Measurements from ENCODE around the gene VIT.
"Not testable (repeated sequence)": the region's sequence is repeated elsewhere in the genome, so short reads cannot be mapped to it uniquely, and the experiment has no call there.

VIT gene

DNA sequence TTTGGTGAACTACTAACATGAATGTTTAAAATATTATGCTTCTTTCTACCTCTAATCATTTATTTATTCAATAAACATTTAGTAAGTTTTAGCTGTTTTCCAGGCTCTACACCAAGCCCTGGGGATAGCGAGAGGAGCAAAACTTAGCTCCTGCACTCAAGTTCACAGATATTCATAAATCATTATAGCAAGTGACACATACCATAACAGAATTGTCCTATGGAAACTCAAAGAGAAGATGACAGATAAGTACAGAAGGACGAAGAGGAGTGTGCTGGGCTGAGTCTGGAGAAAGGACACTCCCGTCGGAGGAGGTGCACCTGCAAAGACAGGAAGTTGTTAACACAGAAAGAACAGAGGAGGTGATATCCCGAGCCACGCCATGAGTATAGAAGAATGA, 13.9 kb upstream of the VIT start:
- no peak overlapping the region for H3K9ac ChIP-seq (ENCODE audit: low read length)
- no peak overlapping the region for H3K4me3 ChIP-seq (ENCODE audit: low read length)
- no peaks in the 10 kb centered on the region for H3K36me3 ChIP-seq (ENCODE audit: control insufficient read depth, insufficient read depth, low read length)
- H3K27me3 ChIP-seq (ENCODE audit: control insufficient read depth, insufficient read depth, low read length), result no peaks in the 10 kb centered on the region
- H3K9me3 ChIP-seq (ENCODE audit: control insufficient read depth, low read length), result no peaks in the 10 kb centered on the region
- H3K4me1 ChIP-seq (ENCODE audit: control insufficient read depth, insufficient read depth, low read length), result no peaks in the 10 kb centered on the region

DNA sequence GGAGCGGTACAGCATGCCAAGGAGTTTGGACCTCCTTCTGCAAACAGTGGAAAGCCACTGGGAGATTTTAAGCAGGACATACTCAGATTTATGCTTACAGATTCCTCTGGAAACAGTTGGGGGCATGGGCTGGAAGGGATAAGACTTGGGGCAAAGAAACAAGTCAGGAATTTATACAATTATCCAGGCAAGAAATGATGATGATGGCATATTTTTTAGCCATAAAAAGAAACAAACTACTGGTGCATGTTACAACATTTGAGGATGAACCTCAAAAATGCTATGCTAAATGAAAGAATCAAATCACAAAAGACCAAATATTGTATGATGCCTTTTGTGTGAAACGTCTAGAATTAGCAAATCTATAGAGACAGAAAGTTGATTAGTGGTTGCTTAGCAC, 13.5 kb upstream of the VIT start:
- H3K4me3 ChIP-seq (ENCODE audit: low read length), result no peak overlapping the region
- H3K36me3 ChIP-seq (ENCODE audit: control insufficient read depth, insufficient read depth, low read length), result no peaks in the 10 kb centered on the region
- no peaks in the 10 kb centered on the region for H3K9me3 ChIP-seq (ENCODE audit: control insufficient read depth, low read length)
- no peak overlapping the region for H3K9ac ChIP-seq (ENCODE audit: low read length)
- no peaks in the 10 kb centered on the region for H3K4me1 ChIP-seq (ENCODE audit: control insufficient read depth, insufficient read depth, low read length)
- H3K27me3 ChIP-seq (ENCODE audit: control insufficient read depth, insufficient read depth, low read length), result no peaks in the 10 kb centered on the region

DNA sequence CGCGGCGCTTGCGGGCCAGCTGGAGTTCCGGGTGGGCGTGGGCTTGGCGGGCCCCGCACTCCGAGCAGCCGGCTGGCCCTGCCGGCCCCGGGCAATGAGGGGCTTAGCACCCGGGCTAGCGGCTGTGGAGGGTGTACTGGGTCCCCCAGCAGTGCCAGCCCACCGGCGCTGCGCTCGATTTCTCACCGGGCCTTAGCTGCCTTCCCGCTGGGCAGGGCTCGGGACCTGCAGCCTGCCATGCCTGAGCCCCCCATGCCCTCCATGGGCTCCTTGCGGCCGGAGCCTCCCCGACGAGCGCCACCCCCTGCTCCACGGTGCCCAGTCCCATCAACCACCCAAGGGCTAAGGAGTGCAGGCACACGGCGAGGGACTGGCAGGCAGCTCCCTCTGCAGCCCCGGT, 8.2 kb upstream of the VIT start:
- H3K9me3 ChIP-seq (ENCODE audit: control insufficient read depth, low read length); H3K4me3 ChIP-seq (ENCODE audit: low read length); H3K36me3 ChIP-seq (ENCODE audit: control insufficient read depth, insufficient read depth, low read length); H3K9ac ChIP-seq (ENCODE audit: low read length); H3K4me1 ChIP-seq (ENCODE audit: control insufficient read depth, insufficient read depth, low read length); H3K27me3 ChIP-seq (ENCODE audit: control insufficient read depth, insufficient read depth, low read length): not testable (repeated sequence)

GRCh38 chr2:36689013-36689412, 7.5 kb upstream of the VIT start:
- H3K9me3 ChIP-seq (ENCODE audit: control insufficient read depth, low read length); H3K4me3 ChIP-seq (ENCODE audit: low read length); H3K4me1 ChIP-seq (ENCODE audit: control insufficient read depth, insufficient read depth, low read length); H3K27me3 ChIP-seq (ENCODE audit: control insufficient read depth, insufficient read depth, low read length); H3K36me3 ChIP-seq (ENCODE audit: control insufficient read depth, insufficient read depth, low read length); H3K9ac ChIP-seq (ENCODE audit: low read length): not testable (repeated sequence)

GRCh38 chr2:36692121-36692520, 4.4 kb upstream of the VIT start:
- H3K9ac ChIP-seq (ENCODE audit: low read length), result no peak overlapping the region
- H3K4me3 ChIP-seq (ENCODE audit: low read length), result no peak overlapping the region
- H3K9me3 ChIP-seq (ENCODE audit: control insufficient read depth, low read length), result no peaks in the 10 kb centered on the region
- H3K4me1 ChIP-seq (ENCODE audit: control insufficient read depth, insufficient read depth, low read length), result no peaks in the 10 kb centered on the region
- no peaks in the 10 kb centered on the region for H3K27me3 ChIP-seq (ENCODE audit: control insufficient read depth, insufficient read depth, low read length)
- H3K36me3 ChIP-seq (ENCODE audit: control insufficient read depth, insufficient read depth, low read length), result no peaks in the 10 kb centered on the region

DNA sequence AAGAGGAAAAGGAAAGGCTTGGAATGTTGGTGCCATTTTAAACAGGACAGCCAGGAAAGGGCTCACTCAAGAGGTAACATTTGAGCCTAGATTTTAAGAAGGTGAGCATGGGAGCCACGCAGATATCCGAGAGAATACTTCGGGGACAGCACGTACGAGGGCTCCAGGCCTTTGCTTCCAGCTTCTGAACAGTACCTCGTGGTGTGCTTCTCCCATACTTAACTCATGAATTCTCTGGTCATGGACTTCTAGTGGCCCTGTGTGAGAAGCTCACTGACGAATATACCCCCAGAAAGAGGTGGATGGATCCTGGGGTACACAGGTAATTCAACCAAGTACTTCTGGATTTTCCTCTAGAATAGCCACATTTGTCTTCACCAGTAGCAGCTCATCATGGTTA, 2.7 kb upstream of the VIT start:
- Histone ChIP-seq H3K36me3 (ENCODE audit: control insufficient read depth, insufficient read depth, low read length) (no peaks in the 10 kb centered on the region), H3K4me1 (ENCODE audit: control insufficient read depth, insufficient read depth, low read length) (no peaks in the 10 kb centered on the region), H3K4me3 (ENCODE audit: low read length) (no peak overlapping the region), H3K9me3 (ENCODE audit: control insufficient read depth, low read length) (no peaks in the 10 kb centered on the region), H3K27me3 (ENCODE audit: control insufficient read depth, insufficient read depth, low read length) (no peaks in the 10 kb centered on the region), H3K9ac (ENCODE audit: low read length) (no peak overlapping the region)

- H3K4me3 ChIP-seq (ENCODE audit: low read length), result no peak overlapping the region
These were observed 626 bp upstream of the VIT start for GRCh38 chr2:36695746-36696415.

DNA sequence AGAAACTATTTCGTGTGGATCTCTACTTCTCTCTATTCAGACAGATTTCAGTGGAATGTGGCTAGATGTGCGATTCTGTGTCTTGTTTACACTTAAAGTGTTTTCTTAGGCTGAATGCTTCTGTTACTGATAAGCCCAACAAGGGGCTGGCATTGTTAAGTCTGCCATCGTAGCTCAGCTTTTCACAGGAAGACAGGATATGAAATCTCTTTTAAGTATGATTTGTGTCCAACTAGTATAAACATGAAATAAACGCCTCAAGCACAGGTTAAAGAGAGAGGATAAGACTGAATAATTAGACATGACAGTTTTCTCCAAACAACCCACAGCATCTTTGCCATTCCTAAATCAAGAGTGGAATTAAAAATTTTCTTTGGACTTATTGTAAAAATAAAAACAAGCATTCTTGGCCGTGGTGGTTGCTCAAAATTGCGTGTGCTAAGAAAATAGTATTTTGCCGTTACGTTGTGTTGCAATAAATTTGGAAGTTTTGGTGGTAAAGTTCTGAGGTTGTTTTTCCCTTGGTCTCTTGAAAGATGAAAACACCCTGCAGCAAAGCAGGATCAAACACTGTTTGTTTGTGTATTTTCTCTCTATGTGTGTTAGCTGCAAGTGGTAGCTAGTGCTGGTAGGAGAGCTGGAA, 1.0 kb downstream of the VIT start:
- Histone ChIP-seq H3K36me3 (ENCODE audit: control insufficient read depth, insufficient read depth, low read length) (no peaks in the 10 kb centered on the region), H3K9me3 (ENCODE audit: control insufficient read depth, low read length) (no peaks in the 10 kb centered on the region), H3K4me1 (ENCODE audit: control insufficient read depth, insufficient read depth, low read length) (no peaks in the 10 kb centered on the region), H3K9ac (ENCODE audit: low read length) (no peak overlapping the region), H3K4me3 (ENCODE audit: low read length) (no peak overlapping the region), H3K27me3 (ENCODE audit: control insufficient read depth, insufficient read depth, low read length) (no peaks in the 10 kb centered on the region)

More at GRCh38 chr2:36695746-36696415, 626 bp upstream of the VIT start:
- Histone ChIP-seq H3K27me3 (ENCODE audit: control insufficient read depth, insufficient read depth, low read length) (no peaks in the 10 kb centered on the region), H3K9me3 (ENCODE audit: control insufficient read depth, low read length) (no peaks in the 10 kb centered on the region), H3K4me1 (ENCODE audit: control insufficient read depth, insufficient read depth, low read length) (no peaks in the 10 kb centered on the region), H3K9ac (ENCODE audit: low read length) (no peak overlapping the region), H3K36me3 (ENCODE audit: control insufficient read depth, insufficient read depth, low read length) (no peaks in the 10 kb centered on the region)

DNA sequence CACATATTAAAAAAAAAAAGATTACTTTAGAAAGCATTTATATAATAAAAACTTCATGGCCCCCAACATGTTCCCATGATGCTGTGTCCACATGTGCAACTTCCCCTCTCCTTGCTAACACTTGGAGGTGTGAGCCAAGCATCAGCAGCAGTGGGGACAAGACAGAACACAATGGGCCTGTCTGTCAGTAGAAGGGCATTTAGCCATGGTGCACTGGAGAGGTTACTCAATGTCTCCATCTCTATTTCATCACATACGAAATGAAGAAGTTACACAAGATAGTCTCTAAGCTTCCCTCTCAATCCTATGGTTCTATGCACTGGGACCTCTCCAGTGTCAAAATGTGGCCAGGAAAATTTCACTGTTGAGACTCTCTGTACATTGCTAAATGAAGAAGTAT, 2.5 kb downstream of the VIT start:
- H3K9me3 ChIP-seq (ENCODE audit: control insufficient read depth, low read length), result no peaks in the 10 kb centered on the region
- H3K9ac ChIP-seq (ENCODE audit: low read length), result no peak overlapping the region
- no peaks in the 10 kb centered on the region for H3K27me3 ChIP-seq (ENCODE audit: control insufficient read depth, insufficient read depth, low read length)
- no peaks in the 10 kb centered on the region for H3K4me1 ChIP-seq (ENCODE audit: control insufficient read depth, insufficient read depth, low read length)
- no peak overlapping the region for H3K4me3 ChIP-seq (ENCODE audit: low read length)
- H3K36me3 ChIP-seq (ENCODE audit: control insufficient read depth, insufficient read depth, low read length), result no peaks in the 10 kb centered on the region

DNA sequence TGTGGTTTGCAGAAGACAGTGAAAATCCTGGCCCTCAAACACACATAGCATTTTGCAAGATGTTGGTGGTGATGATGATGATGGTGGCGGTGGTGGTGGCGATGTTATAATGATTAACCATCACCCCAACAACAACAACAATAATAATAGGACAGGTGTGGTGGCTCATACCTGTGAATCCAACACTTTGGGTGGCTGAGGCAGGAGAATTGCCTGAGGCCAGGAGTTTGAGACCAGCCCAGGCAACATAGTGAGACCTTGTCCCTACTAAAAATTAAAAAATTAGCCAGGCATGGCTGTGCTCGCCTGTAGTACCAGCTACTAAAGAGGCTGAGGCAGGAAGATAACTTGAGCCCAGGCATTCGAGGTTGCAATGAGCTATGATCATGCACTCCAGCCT, 3.8 kb downstream of the VIT start:
- Histone ChIP-seq H3K9me3 (ENCODE audit: control insufficient read depth, low read length) (no peaks in the 10 kb centered on the region), H3K9ac (ENCODE audit: low read length) (no peak overlapping the region), H3K27me3 (ENCODE audit: control insufficient read depth, insufficient read depth, low read length) (no peaks in the 10 kb centered on the region), H3K36me3 (ENCODE audit: control insufficient read depth, insufficient read depth, low read length) (no peaks in the 10 kb centered on the region), H3K4me3 (ENCODE audit: low read length) (no peak overlapping the region), H3K4me1 (ENCODE audit: control insufficient read depth, insufficient read depth, low read length) (no peaks in the 10 kb centered on the region)

DNA sequence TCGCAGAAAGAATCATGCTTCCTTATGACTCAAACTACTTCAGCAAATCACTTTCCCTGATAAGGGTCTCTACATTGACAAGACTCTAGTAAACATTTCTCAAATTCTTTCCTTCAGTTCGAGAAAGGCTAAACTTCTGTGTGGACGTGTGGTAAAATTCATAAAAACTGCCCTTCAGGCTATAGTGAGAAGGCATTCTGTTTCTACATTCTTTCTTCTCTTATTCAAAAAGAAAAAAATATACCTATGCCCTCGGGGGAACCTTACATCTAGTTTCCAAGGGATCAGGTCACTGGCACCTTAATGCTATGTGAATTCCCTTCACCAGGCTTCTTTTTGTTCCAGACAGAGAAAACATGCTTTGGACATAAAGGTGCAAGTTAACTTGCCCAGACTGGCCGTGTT, 4.9 kb downstream of the VIT start:
- Histone ChIP-seq H3K36me3 (ENCODE audit: control insufficient read depth, insufficient read depth, low read length) (no peaks in the 10 kb centered on the region), H3K9me3 (ENCODE audit: control insufficient read depth, low read length) (no peaks in the 10 kb centered on the region), H3K4me3 (ENCODE audit: low read length) (no peak overlapping the region), H3K27me3 (ENCODE audit: control insufficient read depth, insufficient read depth, low read length) (no peaks in the 10 kb centered on the region), H3K9ac (ENCODE audit: low read length) (no peak overlapping the region), H3K4me1 (ENCODE audit: control insufficient read depth, insufficient read depth, low read length) (no peaks in the 10 kb centered on the region)

GRCh38 chr2:36701918-36702317, 5.4 kb downstream of the VIT start:
- H3K27me3 ChIP-seq (ENCODE audit: control insufficient read depth, insufficient read depth, low read length), result no peaks in the 10 kb centered on the region
- H3K36me3 ChIP-seq (ENCODE audit: control insufficient read depth, insufficient read depth, low read length), result no peaks in the 10 kb centered on the region
- no peak overlapping the region for H3K9ac ChIP-seq (ENCODE audit: low read length)
- no peaks in the 10 kb centered on the region for H3K9me3 ChIP-seq (ENCODE audit: control insufficient read depth, low read length)
- no peak overlapping the region for H3K4me3 ChIP-seq (ENCODE audit: low read length)
- no peaks in the 10 kb centered on the region for H3K4me1 ChIP-seq (ENCODE audit: control insufficient read depth, insufficient read depth, low read length)

DNA sequence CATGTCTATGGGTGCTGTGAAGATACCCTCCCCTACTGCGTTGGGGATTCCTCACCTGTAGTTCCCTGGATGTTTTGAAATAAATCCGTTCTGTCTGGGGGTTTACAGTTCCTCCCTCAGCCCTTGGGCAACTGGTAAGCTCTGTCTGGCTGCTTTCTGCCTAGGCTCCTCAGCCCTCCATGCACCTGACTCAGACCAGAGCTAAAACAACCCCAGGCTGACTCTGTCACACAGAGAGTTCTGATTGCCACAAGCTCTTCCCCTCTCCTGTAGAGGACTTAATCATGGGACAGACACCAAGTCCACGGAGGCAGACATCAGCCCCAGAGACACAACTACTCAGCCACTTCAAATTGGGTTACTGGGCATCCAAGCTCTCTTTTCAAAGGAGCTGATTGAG, 6.3 kb downstream of the VIT start:
- H3K4me1 ChIP-seq (ENCODE audit: control insufficient read depth, insufficient read depth, low read length), result no peaks in the 10 kb centered on the region
- H3K9me3 ChIP-seq (ENCODE audit: control insufficient read depth, low read length), result no peaks in the 10 kb centered on the region
- no peaks in the 10 kb centered on the region for H3K27me3 ChIP-seq (ENCODE audit: control insufficient read depth, insufficient read depth, low read length)
- no peak overlapping the region for H3K4me3 ChIP-seq (ENCODE audit: low read length)
- no peak overlapping the region for H3K9ac ChIP-seq (ENCODE audit: low read length)
- H3K36me3 ChIP-seq (ENCODE audit: control insufficient read depth, insufficient read depth, low read length), result no peaks in the 10 kb centered on the region

Data from mucosa of stomach (tissue), 1 donor.